HepG2 (cell line): Measurements from ENCODE around the gene CES2. TPM values are rescaled to one million over a fixed set of nuclear protein-coding genes. Genes with fewer than 3 reads are reported as not detected.

Experiments used
- ARHGAP35 ChIP-seq: sonication (generic); formaldehyde crosslinking; IDR thresholded peaks from 2 replicates; pipeline ENCODE4 v1.9.0; 2022; ENCODE audit warnings: mild to moderate bottlenecking, inconsistent platforms, moderate library complexity, missing genetic modification reagents, borderline replicate concordance
- ELF3 ChIP-seq: IDR thresholded peaks from 2 replicates; pipeline ENCODE4 v1.6.1; 2016; ENCODE audit warnings: missing genetic modification reagents, missing compliant biosample characterization
- EP300 ChIP-seq, 3 experiments: sonication (generic) in 1 of 3; formaldehyde crosslinking in 1 of 3; IDR thresholded peaks; 2 replicates each; pipeline versions ENCODE4 v1.5.1 to v1.6.1; 2011 to 2020; ENCODE audit warnings: low read depth in 2 of 3, low read length in 2 of 3, borderline replicate concordance in 1 of 3, improper control_type of control experiment in 1 of 3, mild to moderate bottlenecking in 1 of 3, missing genetic modification reagents in 1 of 3, moderate library complexity in 1 of 3
- FOXP4 ChIP-seq: sonication (generic); formaldehyde crosslinking; IDR thresholded peaks from 2 replicates; pipeline ENCODE4 v1.4.0; 2020; ENCODE audit warnings: missing genetic modification reagents
- NFYB ChIP-seq: sonication (generic); formaldehyde crosslinking; IDR thresholded peaks from 2 replicates; pipeline ENCODE4 v1.4.0; 2020; ENCODE audit warnings: missing genetic modification reagents
- PHF5A ChIP-seq: IDR thresholded peaks from one replicate; pipeline ENCODE4 v1.6.1; 2018; ENCODE audit warnings: low read depth, missing genetic modification reagents; ENCODE audit not compliant: unreplicated experiment
- SP4 ChIP-seq: sonication (generic); formaldehyde crosslinking; IDR thresholded peaks from 2 replicates; pipeline ENCODE4 v1.8.1; 2023; ENCODE audit warnings: mild to moderate bottlenecking, missing genetic modification reagents
- TEAD3 ChIP-seq: optimal IDR thresholded peaks from 2 replicates; pipeline ENCODE3; 2016; ENCODE audit warnings: borderline replicate concordance
- TERF1 ChIP-seq: sonication (generic); formaldehyde crosslinking; IDR thresholded peaks from 2 replicates; pipeline ENCODE4 v1.8.0; 2022; ENCODE audit warnings: mild to moderate bottlenecking, missing genetic modification reagents, moderate library complexity
- TP53 ChIP-seq: sonication (generic); formaldehyde crosslinking; conservative IDR thresholded peaks from 2 replicates; pipeline ENCODE4 v1.4.0; 2020; ENCODE audit warnings: missing genetic modification reagents
- ZNF274 ChIP-seq: sonication (generic); formaldehyde crosslinking; IDR thresholded peaks from 2 replicates; pipeline ENCODE4 v1.5.1; 2020; ENCODE audit warnings: mild to moderate bottlenecking, missing genetic modification reagents
- ZNF546 ChIP-seq: sonication (generic); formaldehyde crosslinking; conservative IDR thresholded peaks from 2 replicates; pipeline ENCODE4 v1.8.1; 2023; ENCODE audit warnings: mild to moderate bottlenecking, missing genetic modification reagents
- ZNF629 ChIP-seq: sonication (generic); formaldehyde crosslinking; conservative IDR thresholded peaks from 2 replicates; pipeline ENCODE4 v1.5.0; 2020; ENCODE audit warnings: missing genetic modification reagents
- ZNF709 ChIP-seq: sonication (generic); formaldehyde crosslinking; IDR thresholded peaks from 2 replicates; pipeline ENCODE4 v1.5.0; 2020; ENCODE audit warnings: mild to moderate bottlenecking, missing genetic modification reagents
- ZNF772 ChIP-seq: sonication (generic); formaldehyde crosslinking; IDR thresholded peaks from 2 replicates; pipeline ENCODE4 v1.5.0; 2020; ENCODE audit warnings: mild to moderate bottlenecking, missing genetic modification reagents
- ZNF883 ChIP-seq: sonication (generic); formaldehyde crosslinking; IDR thresholded peaks from 2 replicates; pipeline ENCODE4 v1.5.1; 2020; ENCODE audit warnings: mild to moderate bottlenecking, missing genetic modification reagents; ENCODE audit errors: not compliant biosample characterization
- polyA plus RNA-seq, 8 experiments: library from polyadenylated mRNA; depleted of rRNA in 3 of 8; stranded (reverse) in 7 of 8; unstranded in 1 of 8; fragments of >200 nt; fragmentation: Illumina TruSeq in 4 of 8; extraction: Trizol in 4 of 8; gene quantifications; 2 replicates each; pipeline versions ENCODE4 v1.2.1 to v1.2.3, GENCODE V29; 2011 to 2016; ENCODE audit warnings: low read depth in 4 of 8, missing spikeins in 1 of 8, mixed read lengths in 1 of 8; ENCODE audit not compliant: insufficient read depth in 1 of 8
- total RNA-seq, 5 experiments: library from RNA; depleted of rRNA; stranded (reverse); fragments of >200 nt; fragmentation: Illumina TruSeq; extraction: Trizol; gene quantifications; 2 replicates each; pipeline ENCODE4 v1.2.3, GENCODE V29; 2016; ENCODE audit warnings: low read depth in 1 of 5
- TF ChIP-seq, protein P1 (sequence below): IDR thresholded peaks from 2 replicates; pipeline ENCODE4 v1.6.1; 2016; ENCODE audit warnings: low read depth, borderline replicate concordance
- TF ChIP-seq, protein P2 (sequence below): sonication (generic); formaldehyde crosslinking; IDR thresholded peaks from 2 replicates; pipeline ENCODE4 v1.5.1; 2020; ENCODE audit warnings: missing genetic modification reagents, mild to moderate bottlenecking, borderline replicate concordance
- TF ChIP-seq, protein P3 (sequence below): sonication (generic); formaldehyde crosslinking; IDR thresholded peaks from 2 replicates; pipeline ENCODE4 v1.4.0; 2020; ENCODE audit warnings: missing genetic modification reagents
- TF ChIP-seq, protein P4 (sequence below): sonication (generic); formaldehyde crosslinking; IDR thresholded peaks from 2 replicates; pipeline ENCODE4 v1.4.0; 2020; ENCODE audit warnings: missing genetic modification reagents, borderline replicate concordance

CES2 gene
- total and polyA plus RNA-seq, 2 of the 13 experiments (the other 11 are each of a cell fraction or from before 2014, with no cell fraction given), result 50.6 to 63.8 TPM

GRCh38 chr16:66905633-66906539 lies 29.4 kb upstream of the CES2 start (continued):
- peak; percentile 68 for TF ChIP-seq NFYB (CRISPR knock-in tag)
- TF ChIP-seq, protein P1, sequence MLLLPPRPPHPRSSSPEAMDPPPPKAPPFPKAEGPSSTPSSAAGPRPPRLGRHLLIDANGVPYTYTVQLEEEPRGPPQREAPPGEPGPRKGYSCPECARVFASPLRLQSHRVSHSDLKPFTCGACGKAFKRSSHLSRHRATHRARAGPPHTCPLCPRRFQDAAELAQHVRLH, result peak; percentile 75; the same call in 1 of the 2 replicates
- peak; percentile 58; the same call in 1 of the 2 replicates for TF ChIP-seq ELF3 (CRISPR knock-in tag)
- TF ChIP-seq ZNF274 (CRISPR knock-in tag), result peak; percentile 32; the same call in 1 of the 2 replicates
- TF ChIP-seq EP300 (IDR thresholded peaks at IDR 0.05; ENCODE audit: low read depth in 2 of 2, low read length in 2 of 2), result peak in 1 of 2 experiments; percentile 75; a peak in 2 of 4 replicates
- peak; percentile 66; the same call in 1 of the 2 replicates for TF ChIP-seq EP300 (CRISPR knock-in tag; IDR thresholded peaks at IDR 0.05; ENCODE audit: borderline replicate concordance)
- peak; percentile 53; the same call in 1 of the 2 replicates for TF ChIP-seq TP53 (CRISPR knock-in tag)
- 0 out of 2 replicates have a peak, but pooled peaks have one; percentile 64 for TF ChIP-seq ZNF772
- TF ChIP-seq, protein P2, sequence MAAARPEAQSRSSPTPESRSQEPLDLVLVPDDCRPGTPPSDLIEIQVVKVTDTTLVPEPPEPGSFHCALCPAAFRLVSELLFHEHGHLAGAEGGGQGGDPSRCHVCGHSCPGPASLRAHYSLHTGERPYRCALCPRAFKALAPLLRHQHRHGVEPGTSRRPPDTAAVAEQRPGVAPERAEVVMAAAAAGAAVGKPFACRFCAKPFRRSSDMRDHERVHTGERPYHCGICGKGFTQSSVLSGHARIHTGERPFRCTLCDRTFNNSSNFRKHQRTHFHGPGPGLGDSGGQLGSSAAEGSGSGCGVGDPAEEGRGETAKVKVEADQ (CRISPR knock-in tag), result no peak
- peak; percentile 79 for TF ChIP-seq TEAD3 (CRISPR knock-in tag)
- TF ChIP-seq ZNF883 (CRISPR knock-in tag), result no peak
- TF ChIP-seq SP4, result 0 out of 2 replicates have a peak, but pooled peaks have one; percentile 24
- 0 out of 2 replicates have a peak, but pooled peaks have one; percentile 62 for TF ChIP-seq TERF1 (CRISPR knock-in tag)
- peak; percentile 39; the same call in 1 of the 2 replicates for TF ChIP-seq ZNF546 (CRISPR knock-in tag)
- TF ChIP-seq, protein P3, sequence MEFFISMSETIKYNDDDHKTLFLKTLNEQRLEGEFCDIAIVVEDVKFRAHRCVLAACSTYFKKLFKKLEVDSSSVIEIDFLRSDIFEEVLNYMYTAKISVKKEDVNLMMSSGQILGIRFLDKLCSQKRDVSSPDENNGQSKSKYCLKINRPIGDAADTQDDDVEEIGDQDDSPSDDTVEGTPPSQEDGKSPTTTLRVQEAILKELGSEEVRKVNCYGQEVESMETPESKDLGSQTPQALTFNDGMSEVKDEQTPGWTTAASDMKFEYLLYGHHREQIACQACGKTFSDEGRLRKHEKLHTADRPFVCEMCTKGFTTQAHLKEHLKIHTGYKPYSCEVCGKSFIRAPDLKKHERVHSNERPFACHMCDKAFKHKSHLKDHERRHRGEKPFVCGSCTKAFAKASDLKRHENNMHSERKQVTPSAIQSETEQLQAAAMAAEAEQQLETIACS (CRISPR knock-in tag), result peak; percentile 37; the same call in 1 of the 2 replicates
- peak; percentile 65 for TF ChIP-seq ZNF629 (CRISPR knock-in tag)
- TF ChIP-seq FOXP4, result peak; percentile 87
- peak; percentile 48; the same call in 1 of the 2 replicates for TF ChIP-seq ZNF709 (CRISPR knock-in tag)
- no peak for TF ChIP-seq ARHGAP35 (CRISPR knock-in tag)
- TF ChIP-seq, protein P4, sequence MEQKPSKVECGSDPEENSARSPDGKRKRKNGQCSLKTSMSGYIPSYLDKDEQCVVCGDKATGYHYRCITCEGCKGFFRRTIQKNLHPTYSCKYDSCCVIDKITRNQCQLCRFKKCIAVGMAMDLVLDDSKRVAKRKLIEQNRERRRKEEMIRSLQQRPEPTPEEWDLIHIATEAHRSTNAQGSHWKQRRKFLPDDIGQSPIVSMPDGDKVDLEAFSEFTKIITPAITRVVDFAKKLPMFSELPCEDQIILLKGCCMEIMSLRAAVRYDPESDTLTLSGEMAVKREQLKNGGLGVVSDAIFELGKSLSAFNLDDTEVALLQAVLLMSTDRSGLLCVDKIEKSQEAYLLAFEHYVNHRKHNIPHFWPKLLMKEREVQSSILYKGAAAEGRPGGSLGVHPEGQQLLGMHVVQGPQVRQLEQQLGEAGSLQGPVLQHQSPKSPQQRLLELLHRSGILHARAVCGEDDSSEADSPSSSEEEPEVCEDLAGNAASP, result peak; percentile 80; the same call in 1 of the 2 replicates
- peak; percentile 91 for TF ChIP-seq PHF5A (CRISPR knock-in tag)
